WTC11 (cell line): ENCODE results near the gene B4GAT1.

ENCODE experiments used
- CREB1 ChIP-seq: sonication (generic); formaldehyde crosslinking; IDR thresholded peaks from 2 replicates; pipeline ENCODE4 v1.8.0; 2023; ENCODE audit warnings: mild to moderate bottlenecking, missing genetic modification reagents
- NFYB ChIP-seq: sonication (generic); formaldehyde crosslinking; conservative IDR thresholded peaks from 2 replicates; pipeline ENCODE4 v1.8.0; 2022; ENCODE audit warnings: low read depth, missing genetic modification reagents
- SOX15 ChIP-seq: fragments of 250-450 bp; sonication (Bioruptor Pico); IDR thresholded peaks from 2 replicates; pipeline ENCODE4 v1.9.0; 2021; ENCODE audit warnings: mild to moderate bottlenecking
- TF ChIP-seq, protein P1 (sequence below): sonication (generic); formaldehyde crosslinking; IDR thresholded peaks from 2 replicates; pipeline ENCODE4 v1.8.0; 2022; ENCODE audit warnings: mild to moderate bottlenecking, missing genetic modification reagents
- TF ChIP-seq, protein P2 (sequence below): sonication (generic); formaldehyde crosslinking; IDR thresholded peaks from 2 replicates; pipeline ENCODE4 v1.8.1; 2022; ENCODE audit warnings: mild to moderate bottlenecking, missing genetic modification reagents, moderate library complexity, borderline replicate concordance
- TF ChIP-seq, protein P3 (sequence below): sonication (generic); formaldehyde crosslinking; IDR thresholded peaks from 2 replicates; pipeline ENCODE4 v1.8.0; 2023; ENCODE audit warnings: missing genetic modification reagents

DNA sequence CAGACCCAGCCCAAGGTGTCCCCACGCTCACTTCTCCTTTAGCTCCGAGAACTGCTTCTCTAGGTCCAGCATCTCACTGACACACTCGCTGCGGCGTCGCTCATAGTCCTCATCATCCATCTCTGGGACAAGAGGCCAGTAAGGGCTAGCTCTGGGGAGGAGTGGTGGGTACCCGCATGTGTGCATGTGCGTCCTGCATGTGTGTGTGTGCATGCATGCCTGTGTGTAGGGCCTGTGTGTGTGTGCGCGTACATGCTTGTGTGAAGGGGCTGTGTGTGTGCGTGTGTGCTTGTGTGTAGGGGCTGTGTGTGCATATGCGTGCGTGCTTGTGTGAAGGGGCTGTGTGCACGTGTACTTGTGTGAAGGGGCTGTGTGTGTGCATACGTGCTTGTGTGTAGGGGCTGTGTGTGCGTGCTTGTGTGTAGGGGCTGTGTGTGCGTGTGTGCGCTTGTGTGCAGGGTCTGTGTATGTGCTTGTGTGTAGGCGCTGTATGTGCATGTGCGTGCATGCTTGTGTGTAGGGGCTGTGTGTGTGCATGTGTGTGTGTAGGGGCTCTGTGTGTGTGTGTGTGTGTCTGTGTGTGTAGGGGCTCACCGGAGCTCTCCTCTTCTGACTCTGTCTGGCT lies 5.8 kb downstream of the B4GAT1 start:
- TF ChIP-seq, protein P1, sequence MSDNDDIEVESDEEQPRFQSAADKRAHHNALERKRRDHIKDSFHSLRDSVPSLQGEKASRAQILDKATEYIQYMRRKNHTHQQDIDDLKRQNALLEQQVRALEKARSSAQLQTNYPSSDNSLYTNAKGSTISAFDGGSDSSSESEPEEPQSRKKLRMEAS (CRISPR knock-in tag): no peak
- TF ChIP-seq SOX15: no peak
- TF ChIP-seq, protein P2, sequence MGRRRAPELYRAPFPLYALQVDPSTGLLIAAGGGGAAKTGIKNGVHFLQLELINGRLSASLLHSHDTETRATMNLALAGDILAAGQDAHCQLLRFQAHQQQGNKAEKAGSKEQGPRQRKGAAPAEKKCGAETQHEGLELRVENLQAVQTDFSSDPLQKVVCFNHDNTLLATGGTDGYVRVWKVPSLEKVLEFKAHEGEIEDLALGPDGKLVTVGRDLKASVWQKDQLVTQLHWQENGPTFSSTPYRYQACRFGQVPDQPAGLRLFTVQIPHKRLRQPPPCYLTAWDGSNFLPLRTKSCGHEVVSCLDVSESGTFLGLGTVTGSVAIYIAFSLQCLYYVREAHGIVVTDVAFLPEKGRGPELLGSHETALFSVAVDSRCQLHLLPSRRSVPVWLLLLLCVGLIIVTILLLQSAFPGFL (CRISPR knock-in tag): no peak
- no peak for TF ChIP-seq NFYB
- TF ChIP-seq, protein P3, sequence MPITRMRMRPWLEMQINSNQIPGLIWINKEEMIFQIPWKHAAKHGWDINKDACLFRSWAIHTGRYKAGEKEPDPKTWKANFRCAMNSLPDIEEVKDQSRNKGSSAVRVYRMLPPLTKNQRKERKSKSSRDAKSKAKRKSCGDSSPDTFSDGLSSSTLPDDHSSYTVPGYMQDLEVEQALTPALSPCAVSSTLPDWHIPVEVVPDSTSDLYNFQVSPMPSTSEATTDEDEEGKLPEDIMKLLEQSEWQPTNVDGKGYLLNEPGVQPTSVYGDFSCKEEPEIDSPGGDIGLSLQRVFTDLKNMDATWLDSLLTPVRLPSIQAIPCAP: no peak
- TF ChIP-seq CREB1 (CRISPR knock-in tag): no peak
